Kidney epithelial cell (primary cell): ENCODE data around the gene ZBTB40. TPM values are rescaled to one million over a fixed set of nuclear protein-coding genes. Genes with fewer than 3 reads are reported as not detected.

ENCODE experiments used
- DNase-seq: peaks from one replicate; pipeline ENCODE4 v3.0.0-alpha.2; 2010; ENCODE audit warnings: low read depth
- H3K27me3 ChIP-seq: 2 replicates; pipeline ENCODE4 v1.6.0; 2011; ENCODE audit warnings: low read length; ENCODE audit not compliant: control insufficient read depth, insufficient read depth
- H3K36me3 ChIP-seq: 2 replicates; pipeline ENCODE4 v1.5.1; 2011; ENCODE audit warnings: low read length; ENCODE audit not compliant: control insufficient read depth, insufficient read depth
- H3K4me3 ChIP-seq: 2 replicates; pipeline ENCODE4 v1.5.1; 2011; ENCODE audit warnings: low read depth, mild to moderate bottlenecking, control low read depth, low read length
- total RNA-seq: library from RNA; depleted of rRNA; stranded (reverse); fragments of >200 nt; gene quantifications from 2 replicates; pipeline ENCODE4 v1.2.3, GENCODE V29; 2015
- TF ChIP-seq, protein P1 (sequence below): IDR thresholded peaks from 2 replicates; pipeline ENCODE4 v1.5.1; 2011; ENCODE audit warnings: mild to moderate bottlenecking, moderate library complexity, low read length, control low read depth, inconsistent platforms; ENCODE audit not compliant: insufficient read depth, poor library complexity, severe bottlenecking

Gene ZBTB40
- total RNA-seq, 1 donor from 2014 or later = 16.3 TPM

- no peak for DNase-seq
- Histone ChIP-seq H3K27me3 (no peaks in the 10 kb centered on the region), H3K4me3 (no peak overlapping the region), H3K36me3 (no peaks in the 10 kb centered on the region)
- TF ChIP-seq, protein P1, sequence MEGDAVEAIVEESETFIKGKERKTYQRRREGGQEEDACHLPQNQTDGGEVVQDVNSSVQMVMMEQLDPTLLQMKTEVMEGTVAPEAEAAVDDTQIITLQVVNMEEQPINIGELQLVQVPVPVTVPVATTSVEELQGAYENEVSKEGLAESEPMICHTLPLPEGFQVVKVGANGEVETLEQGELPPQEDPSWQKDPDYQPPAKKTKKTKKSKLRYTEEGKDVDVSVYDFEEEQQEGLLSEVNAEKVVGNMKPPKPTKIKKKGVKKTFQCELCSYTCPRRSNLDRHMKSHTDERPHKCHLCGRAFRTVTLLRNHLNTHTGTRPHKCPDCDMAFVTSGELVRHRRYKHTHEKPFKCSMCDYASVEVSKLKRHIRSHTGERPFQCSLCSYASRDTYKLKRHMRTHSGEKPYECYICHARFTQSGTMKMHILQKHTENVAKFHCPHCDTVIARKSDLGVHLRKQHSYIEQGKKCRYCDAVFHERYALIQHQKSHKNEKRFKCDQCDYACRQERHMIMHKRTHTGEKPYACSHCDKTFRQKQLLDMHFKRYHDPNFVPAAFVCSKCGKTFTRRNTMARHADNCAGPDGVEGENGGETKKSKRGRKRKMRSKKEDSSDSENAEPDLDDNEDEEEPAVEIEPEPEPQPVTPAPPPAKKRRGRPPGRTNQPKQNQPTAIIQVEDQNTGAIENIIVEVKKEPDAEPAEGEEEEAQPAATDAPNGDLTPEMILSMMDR = no peak
Observed at GRCh38 chr1:22530715-22531114, 79.1 kb downstream of the ZBTB40 start.

GRCh38 chr1:22531251-22531650, 79.6 kb downstream of the ZBTB40 start:
- Histone ChIP-seq H3K27me3 (no peaks in the 10 kb centered on the region), H3K4me3 (no peak overlapping the region), H3K36me3 (no peaks in the 10 kb centered on the region)
- no peak for DNase-seq
- TF ChIP-seq, protein P1 = no peak

- DNase-seq = no peak
- Histone ChIP-seq H3K36me3 (no peaks in the 10 kb centered on the region), H3K4me3 (no peak overlapping the region), H3K27me3 (no peaks in the 10 kb centered on the region)
- TF ChIP-seq, protein P1 = no peak
Observed at GRCh38 chr1:22533244-22533895, 81.7 kb downstream of the ZBTB40 start.

DNA sequence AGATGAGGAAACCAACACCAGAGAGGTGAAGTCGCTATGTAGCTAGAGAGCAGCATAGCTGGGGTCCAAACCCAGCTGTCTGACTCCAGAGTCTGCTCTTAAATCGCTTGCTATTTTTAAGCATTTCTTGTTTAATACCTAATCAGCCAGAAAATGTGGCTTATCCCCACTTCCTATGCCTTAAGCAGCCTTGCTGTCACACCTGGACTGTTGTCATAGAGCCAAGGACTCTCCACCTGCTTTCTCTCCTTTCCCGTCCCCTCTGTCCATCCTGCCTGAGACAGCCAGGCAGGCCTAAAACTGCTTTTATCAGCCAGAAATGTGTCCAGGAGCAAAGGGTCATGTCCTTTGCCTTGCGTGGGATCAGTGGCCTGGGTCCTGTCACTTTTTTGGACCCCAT, 83.3 kb downstream of the ZBTB40 start:
- Histone ChIP-seq H3K36me3 (no peaks in the 10 kb centered on the region), H3K4me3 (no peak overlapping the region), H3K27me3 (no peaks in the 10 kb centered on the region)
- DNase-seq = no peak
- TF ChIP-seq, protein P1 = no peak

GRCh38 chr1:22535399-22535798, 83.7 kb downstream of the ZBTB40 start:
- TF ChIP-seq, protein P1 = no peak
- Histone ChIP-seq H3K27me3 (no peaks in the 10 kb centered on the region), H3K4me3 (no peak overlapping the region), H3K36me3 (no peaks in the 10 kb centered on the region)
- no peak for DNase-seq

DNA sequence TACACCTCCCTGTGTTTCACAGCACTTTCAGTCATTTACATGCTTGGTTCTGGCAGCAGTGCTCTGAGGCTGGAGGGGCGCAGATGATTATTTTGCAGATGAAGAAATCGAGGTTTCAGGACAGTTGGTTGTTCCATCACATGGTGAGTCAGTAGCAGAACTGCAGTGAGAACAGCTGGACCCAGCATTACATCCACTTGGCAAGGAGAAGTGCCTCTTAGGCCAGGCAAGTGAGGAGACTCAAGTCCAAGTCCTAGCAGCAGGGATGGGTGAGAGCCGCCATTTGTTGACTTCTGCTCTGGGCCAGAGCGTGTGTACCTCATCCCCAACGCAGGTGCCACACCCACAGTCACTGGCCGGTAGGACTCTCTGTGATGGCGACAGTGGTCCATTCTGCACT, 84.9 kb downstream of the ZBTB40 start:
- TF ChIP-seq, protein P1 = no peak
- Histone ChIP-seq H3K4me3 (no peak overlapping the region), H3K27me3 (peaks cover 2% of the 10 kb centered on the region), H3K36me3 (no peaks in the 10 kb centered on the region)
- DNase-seq = no peak
